Body of pancreas (tissue), 4 donors: ENCODE measurements around the gene PPP4R3B.

Source experiments
- CTCF ChIP-seq, 7 experiments: fragments of 450-650 bp in 4 of 7; fragments of 200-600 bp in 3 of 7; sonication (generic) in 3 of 7; IDR thresholded peaks; one replicate each; pipeline ENCODE4 v1.5.1; 2016 to 2019; ENCODE audit warnings: antibody characterized with exemption in 7 of 7
- POLR2A ChIP-seq, 3 donors: fragments of 450-650 bp; IDR thresholded peaks; one replicate each; pipeline ENCODE4 v1.6.1; 2016; ENCODE audit warnings: antibody characterized with exemption in 3 of 3, mild to moderate bottlenecking in 2 of 3

- TF ChIP-seq CTCF (IDR thresholded peaks at IDR 0.05): no peak
- no peak for TF ChIP-seq POLR2A (IDR thresholded peaks at IDR 0.05)
Measured at GRCh38 chr2:55547001-55547400, 70.4 kb downstream of the PPP4R3B start.
